ENCODE results near the gene PAPPA2.
"Not testable (repeated sequence)": the region's sequence is repeated elsewhere in the genome, so short reads cannot be mapped to it uniquely, and the experiment has no call there.

PAPPA2 gene

DNA sequence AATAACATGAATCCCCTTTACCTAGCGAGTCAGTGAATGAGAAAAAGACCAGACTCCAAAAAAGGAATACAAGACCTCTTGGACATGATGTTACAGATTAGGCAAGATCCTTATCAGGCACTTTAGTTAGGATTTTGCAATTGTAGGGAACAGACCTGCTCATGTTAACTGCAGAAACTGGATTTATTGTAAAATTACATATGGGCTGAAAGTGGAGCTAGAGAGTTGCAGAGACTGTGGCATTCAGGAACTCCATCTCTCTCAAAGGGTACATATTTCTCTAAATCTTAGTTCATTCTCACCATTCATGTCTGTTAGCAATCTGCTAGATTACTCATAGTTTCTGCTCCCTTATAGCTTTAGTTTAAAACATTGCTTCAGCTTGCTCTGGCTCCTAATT lies 142.2 kb downstream of the PAPPA2 start:
- no peak for DNase-seq

DNA sequence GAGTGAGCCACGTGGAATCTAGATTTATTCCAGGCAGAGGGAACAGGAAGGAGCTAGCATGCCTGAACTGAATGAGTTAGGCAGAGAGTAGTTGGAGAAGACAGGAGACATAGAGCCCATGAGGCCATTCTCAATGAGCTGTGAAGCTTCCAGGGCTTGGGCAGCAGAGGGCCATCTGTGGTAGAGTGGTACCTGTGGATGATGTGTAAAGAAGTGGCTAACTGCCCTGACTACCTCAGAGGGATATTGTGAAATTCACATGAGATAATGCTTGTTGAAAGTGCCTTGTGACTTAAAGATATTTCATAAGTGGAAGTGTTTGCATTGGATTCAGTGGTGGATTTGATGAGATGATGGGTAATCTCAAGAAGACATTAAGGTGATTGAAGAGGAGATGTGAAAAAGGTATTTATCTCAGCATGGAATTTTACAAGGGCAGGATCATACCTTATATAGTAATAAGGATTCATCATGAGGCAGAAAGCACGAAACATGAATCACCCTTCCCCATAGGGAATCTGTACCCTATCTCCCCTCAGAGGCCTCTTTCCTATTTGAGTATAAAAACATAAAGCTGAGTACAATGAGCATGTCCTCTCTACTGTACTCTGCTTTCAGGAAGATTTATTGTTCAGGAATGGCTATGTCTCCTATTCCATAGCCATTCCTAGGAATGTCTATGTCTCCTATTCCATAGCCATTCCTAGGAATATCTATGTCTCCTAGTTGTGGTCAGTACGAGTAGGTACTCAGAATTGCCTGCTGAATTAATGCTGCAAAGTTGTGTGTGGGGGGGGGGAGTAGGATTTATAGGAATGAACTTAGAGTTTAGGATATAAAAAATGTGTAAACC lies 146.8 kb downstream of the PAPPA2 start:
- DNase-seq = no peak

- DNase-seq = no peak
Observed at GRCh38 chr1:176612791-176613190, 149.8 kb downstream of the PAPPA2 start.

GRCh38 chr1:176617881-176618280 lies 154.9 kb downstream of the PAPPA2 start:
- DNase-seq = no peak

GRCh38 chr1:176619261-176619660 lies 156.3 kb downstream of the PAPPA2 start:
- DNase-seq = no peak

DNA sequence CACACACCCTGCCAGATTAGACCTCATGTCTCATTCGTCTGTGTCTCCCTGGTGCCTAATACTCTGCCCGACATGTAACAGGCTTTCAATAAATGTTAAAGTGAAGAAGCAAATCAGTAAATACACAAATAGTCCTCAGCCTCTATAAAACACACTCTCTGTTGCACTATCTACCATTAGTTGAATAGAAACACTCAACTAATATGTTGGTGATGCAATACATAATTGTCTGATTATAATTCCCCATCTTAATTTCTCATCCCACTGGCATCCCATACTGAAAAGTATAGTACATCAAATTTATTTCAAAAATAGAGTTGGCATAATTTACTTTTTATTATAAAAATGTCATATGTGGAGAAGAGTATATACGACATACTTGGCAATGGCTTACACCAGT lies 162.4 kb downstream of the PAPPA2 start:
- DNase-seq = no peak

DNA sequence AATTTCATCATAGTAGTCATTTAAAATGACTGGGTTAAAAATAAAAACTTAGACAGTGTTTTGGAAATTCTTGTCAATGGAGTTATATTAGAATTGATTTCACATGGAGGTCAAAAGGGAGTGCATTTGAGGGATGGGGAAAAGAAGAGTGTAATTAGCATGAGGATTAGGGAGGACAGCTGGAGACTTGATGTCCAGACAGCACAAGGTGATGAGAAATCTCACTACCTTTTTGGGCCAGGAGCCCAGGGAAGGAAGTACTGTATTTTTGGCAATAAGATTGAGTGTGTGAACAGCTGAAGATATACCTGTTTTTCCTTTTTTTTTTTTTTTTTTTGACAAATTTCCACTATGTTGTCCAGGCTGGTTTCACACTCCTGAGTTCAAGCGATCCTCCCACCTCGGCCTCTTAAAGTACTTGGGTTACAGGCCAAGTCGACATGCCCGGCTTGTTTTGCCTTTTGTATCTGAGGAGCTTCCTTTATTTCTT lies 163.6 kb downstream of the PAPPA2 start:
- no peak for DNase-seq

DNA sequence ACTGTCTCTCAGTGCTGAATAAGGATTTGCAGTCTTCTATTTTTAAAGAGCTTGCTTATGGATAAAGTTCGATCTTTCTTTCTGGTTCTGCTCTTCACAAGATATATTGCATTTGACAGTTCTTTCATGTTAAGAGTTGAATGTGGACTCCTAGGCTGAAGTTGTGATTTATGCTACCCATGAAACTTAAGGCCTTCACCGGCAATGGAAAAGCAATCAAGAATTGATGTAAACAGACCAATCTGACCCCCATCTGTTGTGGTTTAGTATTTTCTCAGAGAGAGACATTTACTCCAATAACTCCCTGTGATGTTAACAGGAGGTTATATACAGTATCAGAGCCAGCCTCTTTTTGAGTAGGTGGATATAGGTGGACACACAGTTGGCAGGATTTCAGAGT lies 165.8 kb downstream of the PAPPA2 start:
- no peak for DNase-seq

GRCh38 chr1:176634733-176635132 lies 171.8 kb downstream of the PAPPA2 start:
- DNase-seq = not testable (repeated sequence)

- DNase-seq = no peak
Observed at GRCh38 chr1:176638713-176639526, 175.9 kb downstream of the PAPPA2 start.

GRCh38 chr1:176643536-176643935 lies 180.6 kb downstream of the PAPPA2 start:
- no peak for DNase-seq

- no peak for DNase-seq
Observed at GRCh38 chr1:176648556-176648955, 185.6 kb downstream of the PAPPA2 start.

- DNase-seq = peak; percentile 77
Observed at GRCh38 chr1:176656257-176656995, 193.5 kb downstream of the PAPPA2 start.

DNA sequence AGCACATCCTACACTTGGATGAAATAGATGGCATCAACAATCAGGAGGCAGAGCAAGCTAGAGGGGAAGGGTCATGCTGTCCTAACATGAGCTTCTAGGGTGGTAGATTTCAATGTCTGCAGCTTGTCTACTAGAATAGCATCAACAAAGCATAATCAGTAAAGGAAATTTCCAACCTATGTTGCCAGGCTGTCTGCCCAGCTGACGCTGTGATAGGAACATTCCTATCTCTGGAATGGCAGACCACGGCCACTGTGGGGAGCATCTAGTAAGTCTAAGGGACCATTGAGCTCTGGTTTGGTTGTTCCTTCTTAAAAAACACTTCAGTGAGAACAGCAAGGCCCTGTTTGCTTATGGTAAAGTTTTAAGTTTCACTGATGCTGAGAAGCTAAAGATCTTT lies 206.8 kb downstream of the PAPPA2 start:
- no peak for DNase-seq

- no peak for DNase-seq
Observed at GRCh38 chr1:176670853-176671252, 207.9 kb downstream of the PAPPA2 start.

DNA sequence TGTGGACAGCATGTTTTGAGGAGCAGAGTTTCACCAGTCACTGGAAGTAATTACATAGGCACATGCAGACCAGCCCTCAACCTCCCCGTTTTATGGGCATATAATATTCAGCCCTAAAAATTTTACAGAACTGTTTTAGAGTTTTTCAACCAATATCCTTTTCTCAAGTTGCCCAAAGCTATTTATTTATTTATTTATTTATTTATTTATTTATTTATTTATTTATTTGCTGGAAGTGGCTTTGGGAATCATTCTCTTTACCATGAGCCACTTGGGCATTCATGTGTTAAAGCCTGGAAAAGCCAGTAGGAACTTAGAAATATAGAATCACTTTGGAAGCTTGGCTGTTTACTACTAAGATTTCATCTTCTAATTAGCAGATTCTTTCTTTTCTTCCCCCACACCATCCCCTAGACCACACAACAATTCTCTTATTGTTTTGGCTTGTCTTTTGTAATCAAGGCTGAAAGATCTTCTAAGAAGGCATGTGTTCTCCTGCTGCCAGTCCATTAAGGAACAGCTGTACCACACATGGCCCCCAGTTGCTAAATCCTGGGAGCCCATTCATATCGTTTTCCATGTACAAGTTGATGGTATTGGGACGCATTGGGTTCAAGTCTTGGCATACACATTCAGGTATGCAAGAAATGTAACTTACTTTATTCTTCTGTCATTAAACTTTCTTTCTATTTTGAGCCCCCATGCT lies 220.0 kb downstream of the PAPPA2 start:
- no peak for DNase-seq

- DNase-seq = peak; percentile 34
Observed at GRCh38 chr1:176691251-176692228, 228.6 kb downstream of the PAPPA2 start.

DNA sequence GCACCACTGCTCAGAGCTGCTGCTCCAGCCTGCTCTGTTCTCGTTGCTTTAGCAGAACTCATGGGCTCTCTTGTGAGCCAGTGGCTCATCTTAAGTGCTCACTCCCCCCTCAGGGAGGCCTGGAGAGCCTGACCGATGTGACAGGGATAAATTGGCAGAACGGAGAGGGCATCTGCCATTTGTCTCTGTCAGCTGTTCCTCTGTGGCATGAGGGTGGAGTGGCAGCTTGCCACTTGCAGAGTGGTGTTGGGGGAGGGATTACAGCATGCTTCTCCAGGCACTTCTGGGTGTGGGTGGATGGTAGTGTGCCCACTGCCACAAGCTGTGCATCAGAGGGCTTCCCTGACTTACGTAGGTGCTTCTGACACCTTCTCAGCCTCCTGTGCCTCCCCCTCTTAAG lies 229.5 kb downstream of the PAPPA2 start:
- DNase-seq = no peak

DNA sequence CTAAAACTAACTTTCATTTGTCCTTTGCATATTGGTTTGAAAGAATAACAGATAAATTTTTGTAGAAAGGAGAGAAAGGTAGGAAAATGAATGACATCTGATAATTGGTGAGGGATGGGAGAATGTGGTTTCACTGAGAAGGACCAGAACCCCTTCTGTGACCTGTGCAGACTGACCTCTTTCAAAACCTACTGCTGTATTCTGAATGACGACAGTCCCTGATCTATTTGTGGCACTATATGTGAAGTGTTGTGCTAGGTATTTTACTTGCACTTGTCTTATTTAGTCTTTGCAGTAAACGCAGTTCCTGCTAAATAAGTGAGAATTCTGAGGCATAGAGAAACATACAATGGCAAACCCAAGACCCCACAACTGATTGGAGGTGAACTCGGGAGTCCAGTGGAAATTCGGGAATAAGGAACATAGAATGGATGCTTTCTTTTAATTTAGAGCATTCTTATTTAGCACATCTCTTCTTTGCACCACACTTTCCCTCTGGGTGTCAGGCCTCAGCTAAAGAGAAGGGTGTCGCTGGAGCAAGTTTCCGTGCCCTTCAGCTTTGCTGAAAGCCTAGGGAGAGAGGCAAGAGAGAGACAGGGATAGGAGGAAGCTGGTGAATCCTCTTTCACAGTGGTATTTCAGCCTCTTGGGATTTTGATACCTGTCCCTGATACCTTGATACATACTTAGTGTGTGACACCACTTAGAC lies 230.2 kb downstream of the PAPPA2 start:
- DNase-seq = no peak

- no peak for DNase-seq
Observed at GRCh38 chr1:176693697-176694329, 230.8 kb downstream of the PAPPA2 start.
